ENCODE measurements around the gene GOLM1.

DNA sequence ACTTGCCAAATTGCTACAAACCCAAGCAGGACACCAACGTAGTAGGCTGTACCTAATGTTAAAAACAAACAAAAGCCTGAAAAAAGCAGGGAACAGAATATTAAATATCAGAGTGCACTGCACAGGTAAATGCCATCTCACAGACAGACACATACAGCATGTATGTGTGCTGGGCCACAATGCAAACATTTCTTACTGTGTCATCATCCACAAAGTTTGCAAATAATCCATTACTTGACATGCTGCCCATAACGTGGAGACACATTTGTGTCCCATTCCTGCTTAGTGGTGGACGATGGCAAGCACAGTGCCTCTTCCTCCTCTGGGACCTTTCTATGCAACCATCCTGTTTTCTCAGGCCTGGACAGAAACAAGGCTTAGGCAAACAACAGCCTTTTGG lies 44.7 kb downstream of the GOLM1 start:
- TF ChIP-seq TOX (CRISPR knock-in tag; IDR thresholded peaks at IDR 0.05; ENCODE audit: borderline replicate concordance) (no peak), OSR1 (CRISPR knock-in tag; IDR thresholded peaks at IDR 0.05) (no peak), PATZ1 (CRISPR knock-in tag; IDR thresholded peaks at IDR 0.05; ENCODE audit: borderline replicate concordance) (no peak), RARB (CRISPR knock-in tag; IDR thresholded peaks at IDR 0.05) (no peak), ZNF70 (CRISPR knock-in tag; IDR thresholded peaks at IDR 0.05) (no peak), ARNTL (CRISPR knock-in tag; IDR thresholded peaks at IDR 0.05; ENCODE audit: borderline replicate concordance, low read depth) (no peak), ZC3H10 (CRISPR knock-in tag; IDR thresholded peaks at IDR 0.05) (no peak), ZFP3 (CRISPR knock-in tag; IDR thresholded peaks at IDR 0.05) (no peak), ZNF565 (CRISPR knock-in tag; conservative IDR thresholded peaks at IDR 0.05; ENCODE audit: low read depth) (no peak)

Measured in SK-N-SH treated with all-trans-retinoic acid at 6 μM for 48 hours (cell line).